ENCODE results near the gene RXRA.
A peak's percentile ranks its signal among the peaks of the same experiment; 100 is the strongest.

Gene RXRA

GRCh38 chr9:134337469-134337868, 11.2 kb downstream of the RXRA start:
- no peaks in the 10 kb centered on the region for H3K36me3 ChIP-seq (ENCODE audit: insufficient read depth, low read length)
- no peak overlapping the region for H3K4me2 ChIP-seq (ENCODE audit: low read length)
- no peaks in the 10 kb centered on the region for H3K27me3 ChIP-seq (ENCODE audit: control insufficient read depth, insufficient read depth, low read length)
- no peak overlapping the region for H3K9ac ChIP-seq (ENCODE audit: low read depth, low read length)
- H3K4me1 ChIP-seq (ENCODE audit: control insufficient read depth, insufficient read depth, low read length): peaks cover 14% of the 10 kb centered on the region
- no peaks in the 10 kb centered on the region for H3K9me3 ChIP-seq (replicated peaks; ENCODE audit: low read length)
- no peak overlapping the region for H3K4me3 ChIP-seq (ENCODE audit: low read length)

- H3K4me1 ChIP-seq (ENCODE audit: control insufficient read depth, insufficient read depth, low read length): peaks cover 14% of the 10 kb centered on the region
- H3K9ac ChIP-seq (ENCODE audit: low read depth, low read length): no peak overlapping the region
- H3K4me2 ChIP-seq (ENCODE audit: low read length): no peak overlapping the region
- H3K27me3 ChIP-seq (ENCODE audit: control insufficient read depth, insufficient read depth, low read length): no peaks in the 10 kb centered on the region
- no peaks in the 10 kb centered on the region for H3K36me3 ChIP-seq (ENCODE audit: insufficient read depth, low read length)
- no peaks in the 10 kb centered on the region for H3K9me3 ChIP-seq (replicated peaks; ENCODE audit: low read length)
- H3K4me3 ChIP-seq (ENCODE audit: low read length): no peak overlapping the region
These were observed 12.3 kb downstream of the RXRA start for GRCh38 chr9:134338394-134339182.

- H3K9ac ChIP-seq (ENCODE audit: low read depth, low read length): no peak overlapping the region
- no peak overlapping the region for H3K4me3 ChIP-seq (ENCODE audit: low read length)
- no peaks in the 10 kb centered on the region for H3K36me3 ChIP-seq (ENCODE audit: insufficient read depth, low read length)
- H3K27me3 ChIP-seq (ENCODE audit: control insufficient read depth, insufficient read depth, low read length): no peaks in the 10 kb centered on the region
- H3K9me3 ChIP-seq (replicated peaks; ENCODE audit: low read length): no peaks in the 10 kb centered on the region
- peaks cover 20% of the 10 kb centered on the region for H3K4me1 ChIP-seq (ENCODE audit: control insufficient read depth, insufficient read depth, low read length)
- H3K4me2 ChIP-seq (ENCODE audit: low read length): no peak overlapping the region
These were observed 13.0 kb downstream of the RXRA start for GRCh38 chr9:134339183-134339806.

GRCh38 chr9:134340475-134341160, 14.4 kb downstream of the RXRA start:
- Histone ChIP-seq H3K4me3 (ENCODE audit: low read length) (no peak overlapping the region), H3K36me3 (ENCODE audit: insufficient read depth, low read length) (no peaks in the 10 kb centered on the region), H3K27me3 (ENCODE audit: control insufficient read depth, insufficient read depth, low read length) (no peaks in the 10 kb centered on the region), H3K9me3 (replicated peaks; ENCODE audit: low read length) (no peaks in the 10 kb centered on the region), H3K4me1 (ENCODE audit: control insufficient read depth, insufficient read depth, low read length) (peaks cover 27% of the 10 kb centered on the region), H3K9ac (ENCODE audit: low read depth, low read length) (no peak overlapping the region), H3K4me2 (ENCODE audit: low read length) (no peak overlapping the region)

GRCh38 chr9:134341306-134341705, 15.1 kb downstream of the RXRA start:
- no peaks in the 10 kb centered on the region for H3K36me3 ChIP-seq (ENCODE audit: insufficient read depth, low read length)
- no peak overlapping the region for H3K9ac ChIP-seq (ENCODE audit: low read depth, low read length)
- H3K4me3 ChIP-seq (ENCODE audit: low read length): no peak overlapping the region
- H3K4me1 ChIP-seq (ENCODE audit: control insufficient read depth, insufficient read depth, low read length): peaks cover 34% of the 10 kb centered on the region
- H3K27me3 ChIP-seq (ENCODE audit: control insufficient read depth, insufficient read depth, low read length): no peaks in the 10 kb centered on the region
- no peaks in the 10 kb centered on the region for H3K9me3 ChIP-seq (replicated peaks; ENCODE audit: low read length)
- no peak overlapping the region for H3K4me2 ChIP-seq (ENCODE audit: low read length)

- Histone ChIP-seq H3K36me3 (ENCODE audit: insufficient read depth, low read length) (no peaks in the 10 kb centered on the region), H3K27me3 (ENCODE audit: control insufficient read depth, insufficient read depth, low read length) (no peaks in the 10 kb centered on the region), H3K9ac (ENCODE audit: low read depth, low read length) (no peak overlapping the region), H3K4me3 (ENCODE audit: low read length) (no peak overlapping the region), H3K9me3 (replicated peaks; ENCODE audit: low read length) (no peaks in the 10 kb centered on the region), H3K4me1 (ENCODE audit: control insufficient read depth, insufficient read depth, low read length) (peaks cover 35% of the 10 kb centered on the region), H3K4me2 (ENCODE audit: low read length) (no peak overlapping the region)
These were observed 15.9 kb downstream of the RXRA start for GRCh38 chr9:134341929-134342745.

- H3K4me1 ChIP-seq (ENCODE audit: control insufficient read depth, insufficient read depth, low read length): peaks cover 35% of the 10 kb centered on the region
- H3K36me3 ChIP-seq (ENCODE audit: insufficient read depth, low read length): no peaks in the 10 kb centered on the region
- no peak overlapping the region for H3K4me2 ChIP-seq (ENCODE audit: low read length)
- H3K9ac ChIP-seq (ENCODE audit: low read depth, low read length): no peak overlapping the region
- no peak overlapping the region for H3K4me3 ChIP-seq (ENCODE audit: low read length)
- no peaks in the 10 kb centered on the region for H3K9me3 ChIP-seq (replicated peaks; ENCODE audit: low read length)
- H3K27me3 ChIP-seq (ENCODE audit: control insufficient read depth, insufficient read depth, low read length): no peaks in the 10 kb centered on the region
These were observed 16.5 kb downstream of the RXRA start for GRCh38 chr9:134342746-134343115.

GRCh38 chr9:134343637-134344036, 17.4 kb downstream of the RXRA start:
- Histone ChIP-seq H3K27me3 (ENCODE audit: control insufficient read depth, insufficient read depth, low read length) (no peaks in the 10 kb centered on the region), H3K36me3 (ENCODE audit: insufficient read depth, low read length) (no peaks in the 10 kb centered on the region), H3K4me1 (ENCODE audit: control insufficient read depth, insufficient read depth, low read length) (peaks cover 29% of the 10 kb centered on the region), H3K4me2 (ENCODE audit: low read length) (no peak overlapping the region), H3K9me3 (replicated peaks; ENCODE audit: low read length) (no peaks in the 10 kb centered on the region), H3K9ac (ENCODE audit: low read depth, low read length) (no peak overlapping the region), H3K4me3 (ENCODE audit: low read length) (no peak overlapping the region)

GRCh38 chr9:134344068-134344799, 18.0 kb downstream of the RXRA start:
- no peaks in the 10 kb centered on the region for H3K27me3 ChIP-seq (ENCODE audit: control insufficient read depth, insufficient read depth, low read length)
- no peaks in the 10 kb centered on the region for H3K36me3 ChIP-seq (ENCODE audit: insufficient read depth, low read length)
- H3K4me2 ChIP-seq (ENCODE audit: low read length): peak overlapping the region; percentile 8
- no peak overlapping the region for H3K4me3 ChIP-seq (ENCODE audit: low read length)
- H3K9me3 ChIP-seq (replicated peaks; ENCODE audit: low read length): no peaks in the 10 kb centered on the region
- no peak overlapping the region for H3K9ac ChIP-seq (ENCODE audit: low read depth, low read length)
- H3K4me1 ChIP-seq (ENCODE audit: control insufficient read depth, insufficient read depth, low read length): peaks cover 23% of the 10 kb centered on the region

- Histone ChIP-seq H3K9me3 (replicated peaks; ENCODE audit: low read length) (no peaks in the 10 kb centered on the region), H3K9ac (ENCODE audit: low read depth, low read length) (no peak overlapping the region), H3K36me3 (ENCODE audit: insufficient read depth, low read length) (no peaks in the 10 kb centered on the region), H3K4me2 (ENCODE audit: low read length) (no peak overlapping the region), H3K4me3 (ENCODE audit: low read length) (no peak overlapping the region), H3K4me1 (ENCODE audit: control insufficient read depth, insufficient read depth, low read length) (peaks cover 23% of the 10 kb centered on the region), H3K27me3 (ENCODE audit: control insufficient read depth, insufficient read depth, low read length) (no peaks in the 10 kb centered on the region)
These were observed 18.6 kb downstream of the RXRA start for GRCh38 chr9:134344800-134345310.

Data from skeletal muscle satellite cell (primary cell).